GM12878 (cell line): ENCODE measurements around the gene PRKCB. TPM values are rescaled to one million over a fixed set of nuclear protein-coding genes. Genes with fewer than 3 reads are reported as not detected.

Experiments used
- ATAC-seq: fragments of 200-7000 bp; cut with Tn5 transposase; 3 replicates; pipeline ENCODE4 v1.9.1; 2020; ENCODE audit warnings: mild to moderate bottlenecking, moderate library complexity
- BruUV-seq: library from RNA; stranded (reverse); fragments of 400-500 nt; replicated peaks from 2 replicates; lab custom pipeline; 2021; lab: Mats Ljungman, UMichigan
- CTCF ChIA-PET: fragments of 300-600 bp; sonication (Branson Sonifier 250); formaldehyde crosslinking; extraction: SDS; loops from one replicate; lab custom pipeline; 2021; ENCODE audit warnings: inconsistent platforms; lab: Yijun Ruan, JAX
- POLR2A ChIA-PET: fragments of 350-600 bp; formaldehyde crosslinking; extraction: SDS; loops from one replicate; lab custom pipeline; 2021; ENCODE audit warnings: inconsistent platforms; lab: Charles Lee
- RAD21 ChIA-PET: fragments of 300-600 bp; sonication (Branson Sonifier 250); formaldehyde crosslinking; loops from one replicate; lab custom pipeline; 2023; ENCODE audit warnings: antibody characterized with exemption; ENCODE audit not compliant: unreplicated experiment; lab: Charles Lee
- SMC1A ChIA-PET: fragments of 300-600 bp; sonication (Branson Sonifier 250); formaldehyde crosslinking; loops from one replicate; lab custom pipeline; 2023; ENCODE audit not compliant: unreplicated experiment, uncharacterized antibody; lab: Charles Lee
- DNase-seq: peaks from one replicate; pipeline ENCODE4 v3.0.0-alpha.2; 2011; ENCODE audit warnings: low read depth, low spot score
- FAIRE-seq: peaks from 3 replicates; lab custom pipeline; 2011; peaks lifted over from hg19 to GRCh38; lab: Jason Lieb, UNC
- H2AFZ ChIP-seq: 2 replicates; pipeline ENCODE4 v1.6.0; 2011; ENCODE audit warnings: low read depth, low read length, control low read depth; ENCODE audit not compliant: control insufficient read depth
- H3K27ac ChIP-seq: 2 replicates; pipeline ENCODE4 v1.5.1; 2011; ENCODE audit warnings: control low read depth; ENCODE audit not compliant: control insufficient read depth, insufficient read depth
- H3K27me3 ChIP-seq, 2 experiments: replicated peaks in 1 of 2; 2 replicates each; pipeline versions ENCODE4 v1.6.0 to v1.6.1; 2011; ENCODE audit warnings: low read length in 1 of 2; ENCODE audit not compliant: control insufficient read depth in 2 of 2, insufficient read depth in 2 of 2
- H3K36me3 ChIP-seq, 2 experiments: 2 replicates each; pipeline ENCODE4 v1.5.1; 2011; ENCODE audit warnings: low read length in 1 of 2; ENCODE audit not compliant: control insufficient read depth in 2 of 2, insufficient read depth in 2 of 2
- H3K4me1 ChIP-seq: 2 replicates; pipeline ENCODE4 v1.6.1; 2011; ENCODE audit warnings: mild to moderate bottlenecking, low read length, moderate library complexity, mixed read lengths; ENCODE audit not compliant: control insufficient read depth, insufficient read depth
- H3K4me2 ChIP-seq: 2 replicates; pipeline ENCODE4 v1.6.0; 2011; ENCODE audit warnings: control low read depth; ENCODE audit not compliant: control insufficient read depth, insufficient read depth
- H3K4me3 ChIP-seq: fragments of 200-600 bp; sonication (generic); 2 replicates; pipeline ENCODE4 v1.5.1; 2016
- H3K79me2 ChIP-seq: 2 replicates; pipeline ENCODE4 v1.6.0; 2011; ENCODE audit warnings: low read length; ENCODE audit not compliant: control insufficient read depth, insufficient read depth
- H3K9ac ChIP-seq: 2 replicates; pipeline ENCODE4 v1.8.0; 2011; ENCODE audit warnings: low read length, control low read depth, mixed read lengths; ENCODE audit not compliant: control insufficient read depth, insufficient read depth
- H3K9me3 ChIP-seq: replicated peaks from 3 replicates; pipeline ENCODE4 v1.5.1; 2011; ENCODE audit warnings: mild to moderate bottlenecking, low read length; ENCODE audit not compliant: control insufficient read depth, insufficient read depth
- H4K20me1 ChIP-seq: 2 replicates; pipeline ENCODE4 v1.6.0; 2011; ENCODE audit not compliant: control insufficient read depth, insufficient read depth
- HCFC1 ChIP-seq: fragments of 150-350 bp; IDR thresholded peaks from 2 replicates; pipeline ENCODE4 v1.6.1; 2014; ENCODE audit warnings: low read length
- IRF4 ChIP-seq: IDR thresholded peaks from 2 replicates; pipeline ENCODE4 v1.6.1; 2011; ENCODE audit warnings: low read depth, low read length
- RELA ChIP-seq: fragments of 450-650 bp; IDR thresholded peaks from 2 replicates; pipeline ENCODE4 v1.8.0; 2014; ENCODE audit warnings: borderline replicate concordance; ENCODE audit not compliant: partially characterized antibody
- SMC3 ChIP-seq: IDR thresholded peaks from 2 replicates; pipeline ENCODE4 v1.6.1; 2011; ENCODE audit warnings: low read length, improper control_type of control experiment, borderline replicate concordance
- YBX1 ChIP-seq: fragments of 450-650 bp; IDR thresholded peaks from 2 replicates; pipeline ENCODE4 v1.6.1; 2016; ENCODE audit warnings: antibody characterized with exemption
- ZNF592 ChIP-seq: fragments of 450-650 bp; IDR thresholded peaks from 2 replicates; pipeline ENCODE4 v1.6.1; 2017; ENCODE audit warnings: mild to moderate bottlenecking, moderate library complexity
- ZSCAN29 ChIP-seq: fragments of 450-650 bp; IDR thresholded peaks from 2 replicates; pipeline ENCODE4 v1.6.1; 2017; ENCODE audit warnings: mild to moderate bottlenecking, moderate library complexity
- WGBS: methylation state at CpG from one replicate; pipeline ENCODE4 v1.1.6; 2016; ENCODE audit warnings: low lambda C conversion rate; ENCODE audit not compliant: insufficient replicate concordance, insufficient coverage; ENCODE audit errors: missing lambda C conversion rate; 5-methylcytosine and 5-hydroxymethylcytosine counted together
- in situ Hi-C: fragments of 300-500 bp; cut with MboI; formaldehyde crosslinking; loops from 9 replicates; pipeline ENCODE4 v1.14.3; 2018; ENCODE audit warnings: mixed read lengths
- intact Hi-C: fragments of 100-400 bp; cut with micrococcal nuclease; formaldehyde crosslinking; loops from one replicate; pipeline ENCODE4 v1.14.2; 2022; ENCODE audit not compliant: unreplicated experiment
- polyA plus RNA-seq, 11 experiments: library from polyadenylated mRNA; depleted of rRNA in 4 of 11; unstranded in 6 of 11; stranded (reverse) in 5 of 11; fragments of >200 nt; fragmentation: Nextera tagmentation in 4 of 11; fragmentation: Illumina TruSeq in 1 of 11; extraction: Ambion mirVana in 4 of 11; extraction: Trizol in 1 of 11; gene quantifications; 1 replicate in 1 of 11; 2 replicates in 10 of 11; pipeline versions ENCODE4 v1.2.1 to v1.2.3, GENCODE V29; 2011 to 2016; ENCODE audit warnings: inconsistent platforms in 2 of 11, missing spikeins in 2 of 11, low read depth in 1 of 11
- total RNA-seq, 4 experiments: library from RNA; depleted of rRNA in 3 of 4; stranded (reverse); fragments of >200 nt in 3 of 4; fragmentation: Illumina TruSeq in 1 of 4; extraction: Trizol in 1 of 4; gene quantifications; 2 replicates each; pipeline versions ENCODE4 v1.2.1 to v1.2.3, GENCODE V29; 2013 to 2021

PRKCB gene
- total and polyA plus RNA-seq, 10 of the 15 experiments (the other 5 are each of a cell fraction or from before 2014, with no cell fraction given) = 21.4 to 158 (median 97.3) TPM

GRCh38 chr16:24140730-24141129 lies 304.9 kb downstream of the PRKCB start:
- BruUV-seq = TSS peak; percentile 18
- in situ Hi-C loops (no loop called here), intact Hi-C loops (no loop called here)
- TF ChIP-seq SMC3 = no peak
- TF ChIP-seq ZSCAN29 = no peak
- TF ChIP-seq ZNF592 = no peak
- no peak for TF ChIP-seq HCFC1
- no peak for TF ChIP-seq IRF4
- no peak for TF ChIP-seq RELA
- TF ChIP-seq YBX1 = no peak
- H4K20me1 ChIP-seq = no peaks in the 10 kb centered on the region; the same call in 1 of the 2 replicates
- SMC1A ChIA-PET = no interaction called here
- no peak for DNase-seq
- no peak overlapping the region for H3K9ac ChIP-seq
- no peaks in the 10 kb centered on the region for H3K9me3 ChIP-seq
- POLR2A ChIA-PET = no interaction called here
- no peaks in the 10 kb centered on the region for H3K4me1 ChIP-seq
- H3K79me2 ChIP-seq = no peaks in the 10 kb centered on the region
- no peak overlapping the region for H3K4me3 ChIP-seq
- H2AFZ ChIP-seq = no peak overlapping the region
- peaks cover 6 to 21% of the 10 kb centered on the region in 2 experiments; a peak in 3 of 4 replicates for H3K36me3 ChIP-seq
- H3K27me3 ChIP-seq = no peaks in the 10 kb centered on the region
- no peak for ATAC-seq
- no peak overlapping the region for H3K27ac ChIP-seq
- CTCF ChIA-PET = no interaction called here
- RAD21 ChIA-PET = interaction anchor here (0.6 kb wide), 1 partner anchor 338 kb away, joined by 3 read pairs; no protein-coding TSS in a partner anchor
- FAIRE-seq = no peak
- WGBS = 95% methylated on average over 2 of the region's 2 CpGs
- H3K4me2 ChIP-seq = no peak overlapping the region
